ENCODE measurements around the gene SH2D2A.

SH2D2A gene

GRCh38 chr1:156802421-156802935, 14.2 kb downstream of the SH2D2A start:
- DNase-seq: no peak

- no peak for DNase-seq
These were observed 15.1 kb downstream of the SH2D2A start for GRCh38 chr1:156801409-156802121.

GRCh38 chr1:156797212-156797871, 19.3 kb downstream of the SH2D2A start:
- no peak for DNase-seq

- DNase-seq: no peak
These were observed 20.1 kb downstream of the SH2D2A start for GRCh38 chr1:156796340-156797097.

GRCh38 chr1:156795787-156796186, 20.9 kb downstream of the SH2D2A start:
- DNase-seq: no peak

GRCh38 chr1:156795374-156795733, 21.3 kb downstream of the SH2D2A start:
- DNase-seq: no peak

- DNase-seq: no peak
These were observed 21.9 kb downstream of the SH2D2A start for GRCh38 chr1:156794506-156795373.

- DNase-seq: no peak
These were observed 26.9 kb downstream of the SH2D2A start for GRCh38 chr1:156789621-156790318.

- no peak for DNase-seq
These were observed 28.5 kb downstream of the SH2D2A start for GRCh38 chr1:156788136-156788535.

- DNase-seq: no peak
These were observed 30.0 kb downstream of the SH2D2A start for GRCh38 chr1:156786640-156787039.

- no peak for DNase-seq
These were observed 31.2 kb downstream of the SH2D2A start for GRCh38 chr1:156785458-156785857.

GRCh38 chr1:156781585-156782186, 35.0 kb downstream of the SH2D2A start:
- no peak for DNase-seq

- DNase-seq: no peak
These were observed 39.1 kb downstream of the SH2D2A start for GRCh38 chr1:156777573-156777972.

GRCh38 chr1:156776942-156777341, 39.7 kb downstream of the SH2D2A start:
- DNase-seq: no peak

- DNase-seq: no peak
These were observed 40.8 kb downstream of the SH2D2A start for GRCh38 chr1:156775799-156776198.

GRCh38 chr1:156773607-156774006, 43.0 kb downstream of the SH2D2A start:
- DNase-seq: no peak

- DNase-seq: no peak
These were observed 43.7 kb downstream of the SH2D2A start for GRCh38 chr1:156772728-156773497.

GRCh38 chr1:156772222-156772621, 44.4 kb downstream of the SH2D2A start:
- no peak for DNase-seq

GRCh38 chr1:156768610-156769295, 47.9 kb downstream of the SH2D2A start:
- no peak for DNase-seq

All from SIG-M5 (cell line).